K562 (cell line): ENCODE data around the gene TTLL9. TPM values are rescaled to one million over a fixed set of nuclear protein-coding genes. Genes with fewer than 3 reads are reported as not detected.

Source experiments
- ATAC-seq: fragments of 200-7000 bp; cut with Tn5 transposase; 3 replicates; pipeline ENCODE4 v1.9.1; 2020; ENCODE audit warnings: moderate library complexity
- BruUV-seq: library from RNA; stranded (reverse); fragments of 400-500 nt; replicated peaks from 2 replicates; lab custom pipeline; 2021; lab: Mats Ljungman, UMichigan
- CTCF ChIA-PET: fragments of 300-600 bp; formaldehyde crosslinking; extraction: SDS; loops from one replicate; lab custom pipeline; 2021; ENCODE audit warnings: low intra/inter-chr PET ratio; lab: Yijun Ruan, JAX
- POLR2A ChIA-PET: fragments of 300-600, 350-650 bp; sonication (Branson Sonifier 250); formaldehyde crosslinking; extraction: SDS; loops from one replicate; lab custom pipeline; 2021; ENCODE audit warnings: antibody characterized with exemption, inconsistent platforms; lab: Yijun Ruan, JAX
- DNase-seq, 4 experiments: peaks; one replicate each; pipeline versions ENCODE4 v3.0.0 to v3.0.0-alpha.2; 2011 to 2018; ENCODE audit warnings: low spot score in 3 of 4, mixed read lengths in 3 of 4; ENCODE audit errors: extremely low read depth in 1 of 4
- FAIRE-seq: peaks from 2 replicates; lab custom pipeline; 2011; peaks lifted over from hg19 to GRCh38; lab: Jason Lieb, UNC
- H2AFZ ChIP-seq: 2 replicates; pipeline ENCODE4 v1.6.0; 2011; ENCODE audit warnings: low read depth, low read length, control low read depth, inconsistent platforms
- H3K27ac ChIP-seq: fragments of 200-600 bp; 3 replicates; pipeline ENCODE4 v1.8.0; 2011; ENCODE audit warnings: low read depth, mild to moderate bottlenecking, control low read depth, inconsistent platforms, low read length, moderate library complexity, mixed read lengths; ENCODE audit errors: extremely low read depth
- H3K27me3 ChIP-seq, 2 experiments: fragments of 300-600 bp in 1 of 2; 2 replicates in 1 of 2; 3 replicates in 1 of 2; pipeline versions ENCODE4 v1.6.0 to v1.8.0; 2011; ENCODE audit warnings: inconsistent platforms in 2 of 2, low read length in 2 of 2, mild to moderate bottlenecking in 1 of 2, mixed read lengths in 1 of 2, moderate library complexity in 1 of 2; ENCODE audit not compliant: control insufficient read depth in 2 of 2, insufficient read depth in 2 of 2
- H3K36me3 ChIP-seq: fragments of 300-600 bp; 3 replicates; pipeline ENCODE4 v1.8.0; 2011; ENCODE audit warnings: mild to moderate bottlenecking, low read length, inconsistent platforms; ENCODE audit not compliant: control insufficient read depth, insufficient read depth
- H3K4me1 ChIP-seq, 2 experiments: fragments of 200-600 bp in 1 of 2; replicated peaks in 1 of 2; 2 replicates in 1 of 2; 3 replicates in 1 of 2; pipeline versions ENCODE4 v1.5.1 to v1.8.0; 2011; ENCODE audit warnings: inconsistent platforms in 2 of 2, low read length in 2 of 2, mild to moderate bottlenecking in 1 of 2, mixed read lengths in 1 of 2, moderate library complexity in 1 of 2; ENCODE audit not compliant: control insufficient read depth in 2 of 2, insufficient read depth in 2 of 2
- H3K4me2 ChIP-seq: 2 replicates; pipeline ENCODE4 v1.6.1; 2011; ENCODE audit warnings: low read length, control low read depth, inconsistent platforms, mixed read lengths; ENCODE audit not compliant: insufficient read depth
- H3K4me3 ChIP-seq: fragments of 200-600 bp; sonication (generic), shearing (Covaris generic); 2 replicates; pipeline ENCODE4 v1.5.1; 2016; ENCODE audit warnings: control low read depth, inconsistent platforms
- H3K79me2 ChIP-seq: fragments of 200-600 bp; 3 replicates; pipeline ENCODE4 v1.8.0; 2011; ENCODE audit warnings: low read length, inconsistent platforms; ENCODE audit not compliant: control insufficient read depth, insufficient read depth
- H3K9ac ChIP-seq, 2 experiments: 2 replicates each; pipeline versions ENCODE4 v1.6.0 to v1.6.1; 2011; ENCODE audit warnings: low read depth in 2 of 2, low read length in 2 of 2, control low read depth in 1 of 2, inconsistent platforms in 1 of 2, mild to moderate bottlenecking in 1 of 2, mixed read lengths in 1 of 2; ENCODE audit not compliant: insufficient read depth in 1 of 2
- H3K9me1 ChIP-seq: one replicate; pipeline ENCODE4 v1.6.0; 2011; ENCODE audit warnings: inconsistent platforms, mild to moderate bottlenecking, low read length, moderate library complexity; ENCODE audit not compliant: control insufficient read depth, insufficient read depth
- H3K9me3 ChIP-seq: replicated peaks from 2 replicates; pipeline ENCODE4 v1.5.1; 2011; ENCODE audit warnings: low read depth, low read length, inconsistent platforms; ENCODE audit not compliant: control insufficient read depth, insufficient read depth
- H4K20me1 ChIP-seq: replicated peaks from 2 replicates; pipeline ENCODE4 v1.6.1; 2011; ENCODE audit warnings: low read length, inconsistent platforms, mixed read lengths; ENCODE audit not compliant: control insufficient read depth, insufficient read depth
- KLF10 ChIP-seq: fragments of 250-450 bp; sonication (Bioruptor Pico); IDR thresholded peaks from 2 replicates; pipeline ENCODE4 v1.6.1; 2021; ENCODE audit warnings: matching md5 sums
- NR2C2 ChIP-seq, 2 experiments: fragments of 200-800 bp in 1 of 2; sonication (Bioruptor generic) in 1 of 2; sonication (generic) in 1 of 2; formaldehyde crosslinking in 1 of 2; IDR thresholded peaks; 2 replicates each; pipeline versions ENCODE4 v1.6.1 to v1.8.0; 2016 to 2022; ENCODE audit warnings: mild to moderate bottlenecking in 1 of 2, missing compliant biosample characterization in 1 of 2, missing genetic modification characterization in 1 of 2, missing genetic modification reagents in 1 of 2
- RFX1 ChIP-seq: fragments of 450-650 bp; IDR thresholded peaks from 2 replicates; pipeline ENCODE4 v1.6.1; 2016; ENCODE audit warnings: mild to moderate bottlenecking, moderate library complexity
- SETDB1 ChIP-seq: IDR thresholded peaks from one replicate; pipeline ENCODE4 v1.6.1; 2012; ENCODE audit warnings: low read length, control low read depth, inconsistent platforms
- SIX5 ChIP-seq, 2 experiments: IDR thresholded peaks; 2 replicates each; pipeline ENCODE4 v1.6.1; 2011; ENCODE audit warnings: low read length in 2 of 2, borderline replicate concordance in 1 of 2, low read depth in 1 of 2, mild to moderate bottlenecking in 1 of 2, moderate library complexity in 1 of 2; ENCODE audit not compliant: insufficient read depth in 1 of 2
- SLC30A9 ChIP-seq: fragments of 250-450 bp; sonication (Bioruptor Pico); IDR thresholded peaks from 2 replicates; pipeline ENCODE4 v1.8.0; 2022; ENCODE audit warnings: mild to moderate bottlenecking, moderate library complexity
- SREBF2 ChIP-seq: sonication (generic); formaldehyde crosslinking; IDR thresholded peaks from 2 replicates; pipeline ENCODE4 v1.4.0; 2020; ENCODE audit warnings: mild to moderate bottlenecking, missing genetic modification reagents
- ZBTB8A ChIP-seq: fragments of 450-650 bp; IDR thresholded peaks from 2 replicates; pipeline ENCODE4 v1.6.1; 2018; ENCODE audit warnings: mild to moderate bottlenecking, moderate library complexity; ENCODE audit not compliant: partially characterized antibody
- ZMIZ1 ChIP-seq, 2 experiments: fragments of 150-350 bp in 1 of 2; IDR thresholded peaks; 2 replicates each; pipeline ENCODE4 v1.6.1; 2012 to 2016; ENCODE audit warnings: low read depth in 2 of 2, low read length in 2 of 2, mild to moderate bottlenecking in 1 of 2, moderate library complexity in 1 of 2
- ZNF280A ChIP-seq: fragments of 450-650 bp; IDR thresholded peaks from 2 replicates; pipeline ENCODE4 v1.6.1; 2018; ENCODE audit warnings: mild to moderate bottlenecking, low read depth; ENCODE audit not compliant: partially characterized antibody
- ZNF668 ChIP-seq: fragments of 250-450 bp; sonication (Bioruptor Pico); IDR thresholded peaks from 2 replicates; pipeline ENCODE4 v1.8.0; 2022; ENCODE audit warnings: mild to moderate bottlenecking, inconsistent platforms
- WGBS: fragments of 100-300 bp; shearing (Covaris generic); methylation state at CpG from one replicate; pipeline ENCODE4 v1.1.6; 2016; ENCODE audit warnings: low coverage, mixed read lengths; ENCODE audit not compliant: insufficient coverage; ENCODE audit errors: missing lambda C conversion rate; 5-methylcytosine and 5-hydroxymethylcytosine counted together
- in situ Hi-C: fragments of 300-500 bp; cut with MboI; formaldehyde crosslinking; loops from 4 replicates; pipeline ENCODE4 v1.15.0; 2018; ENCODE audit warnings: inconsistent platforms, mixed read lengths
- intact Hi-C: fragments of 100-400 bp; cut with micrococcal nuclease; formaldehyde crosslinking; loops from 2 replicates; pipeline ENCODE4 v1.14.2; 2022
- polyA plus RNA-seq, 8 experiments: library from polyadenylated mRNA; depleted of rRNA in 4 of 8; stranded (reverse) in 5 of 8; unstranded in 3 of 8; fragments of >200 nt; fragmentation: Nextera tagmentation in 2 of 8; fragmentation: Illumina TruSeq in 1 of 8; extraction: Ambion mirVana in 2 of 8; extraction: Trizol in 1 of 8; gene quantifications; 2 replicates each; pipeline versions ENCODE4 v1.2.1 to v1.2.3, GENCODE V29; 2011 to 2014; ENCODE audit warnings: inconsistent platforms in 1 of 8, missing spikeins in 1 of 8
- total RNA-seq, 7 experiments: library from RNA; depleted of rRNA in 6 of 7; stranded (reverse); fragments of >200 nt in 6 of 7; fragmentation: Illumina TruSeq in 2 of 7; extraction: Trizol in 2 of 7; gene quantifications; 2 replicates each; pipeline versions ENCODE4 v1.2.1 to v1.2.3, GENCODE V29; 2011 to 2021; ENCODE audit warnings: low replicate concordance in 1 of 7

Gene TTLL9
- total and polyA plus RNA-seq, 9 of the 15 experiments (the other 6 are each of a cell fraction or from before 2014, with no cell fraction given) = 0.06 to 0.07 TPM; not detected in 7

- ChIA-PET CTCF (no interaction called here), POLR2A (no interaction called here)
- FAIRE-seq = no peak
- Histone ChIP-seq H3K9ac (no peak overlapping the region), H3K4me2 (no peak overlapping the region), H3K4me3 (no peak overlapping the region), H3K27me3 (peaks cover 0 to 16% of the 10 kb centered on the region in 2 experiments; a peak in 2 of 5 replicates), H3K9me1 (no peaks in the 10 kb centered on the region), H4K20me1 (no peaks in the 10 kb centered on the region), H3K79me2 (no peaks in the 10 kb centered on the region), H2AFZ (no peak overlapping the region), H3K36me3 (no peaks in the 10 kb centered on the region), H3K9me3 (no peaks in the 10 kb centered on the region; the same call in 1 of the 2 replicates), H3K4me1 (peaks cover 0 to 8% of the 10 kb centered on the region in 2 experiments; a peak in 2 of 5 replicates), H3K27ac (no peak overlapping the region)
- no peak for TF ChIP-seq RFX1
- TF ChIP-seq ZNF668 (CRISPR knock-in tag) = no peak
- TF ChIP-seq NR2C2 (CRISPR knock-in tag; IDR thresholded peaks at IDR 0.05) = no peak
- no peak for TF ChIP-seq NR2C2 (tag; IDR thresholded peaks at IDR 0.05)
- TF ChIP-seq ZBTB8A = no peak
- no peak for TF ChIP-seq SREBF2 (CRISPR knock-in tag)
- no peak for DNase-seq
- in situ Hi-C loops = no loop called here
- intact Hi-C loops = no loop called here
- BruUV-seq = no TSS peak
- no peak for ATAC-seq
Measured at GRCh38 chr20:31883829-31884228, 13.4 kb downstream of the TTLL9 start.

GRCh38 chr20:31890646-31891045 lies 20.2 kb downstream of the TTLL9 start:
- H3K4me2 ChIP-seq = no peak overlapping the region
- H4K20me1 ChIP-seq = no peaks in the 10 kb centered on the region
- ChIA-PET POLR2A (interaction anchor here (0.6 kb wide), 1 partner anchor 206 kb away, joined by 3 read pairs; no protein-coding TSS in a partner anchor), CTCF (no interaction called here)
- no peak overlapping the region for H3K27ac ChIP-seq
- H3K4me1 ChIP-seq = no peaks in the 10 kb centered on the region
- H3K9ac ChIP-seq = no peak overlapping the region
- no TSS peak for BruUV-seq
- H3K27me3 ChIP-seq = peaks cover 9 to 18% of the 10 kb centered on the region in 2 experiments; a peak in 4 of 5 replicates
- intact Hi-C loops = no loop called here
- H2AFZ ChIP-seq = no peak overlapping the region
- 2% methylated on average over 8 of the region's 8 CpGs for WGBS
- H3K9me3 ChIP-seq = no peaks in the 10 kb centered on the region; the same call in 1 of the 2 replicates
- FAIRE-seq (no peak), ATAC-seq (no peak), DNase-seq (no peak)
- no peaks in the 10 kb centered on the region for H3K36me3 ChIP-seq
- no peak overlapping the region for H3K4me3 ChIP-seq
- H3K9me1 ChIP-seq = no peaks in the 10 kb centered on the region
- no peaks in the 10 kb centered on the region for H3K79me2 ChIP-seq
- in situ Hi-C loops = no loop called here
- TF ChIP-seq ZMIZ1 (IDR thresholded peaks at IDR 0.05; ENCODE audit: low read depth in 2 of 2, low read length in 2 of 2) (no peak), SLC30A9 (CRISPR knock-in tag) (no peak), SETDB1 (no peak), KLF10 (CRISPR knock-in tag) (no peak), ZNF280A (no peak), SIX5 (IDR thresholded peaks at IDR 0.05; ENCODE audit: borderline replicate concordance in 1 of 2, insufficient read depth in 1 of 2, low read depth in 1 of 2, low read length in 2 of 2) (no peak)
